ENCODE data around the gene BAD. TPM values are rescaled to one million over a fixed set of nuclear protein-coding genes. Genes with fewer than 3 reads are reported as not detected.
A peak's percentile ranks its signal among the peaks of the same experiment; 100 is the strongest.
"Not testable (repeated sequence)": the region's sequence is repeated elsewhere in the genome, so short reads cannot be mapped to it uniquely, and the experiment has no call there.

Gene BAD
- total RNA-seq, 1 donor from 2014 or later: 46.9 TPM

DNA sequence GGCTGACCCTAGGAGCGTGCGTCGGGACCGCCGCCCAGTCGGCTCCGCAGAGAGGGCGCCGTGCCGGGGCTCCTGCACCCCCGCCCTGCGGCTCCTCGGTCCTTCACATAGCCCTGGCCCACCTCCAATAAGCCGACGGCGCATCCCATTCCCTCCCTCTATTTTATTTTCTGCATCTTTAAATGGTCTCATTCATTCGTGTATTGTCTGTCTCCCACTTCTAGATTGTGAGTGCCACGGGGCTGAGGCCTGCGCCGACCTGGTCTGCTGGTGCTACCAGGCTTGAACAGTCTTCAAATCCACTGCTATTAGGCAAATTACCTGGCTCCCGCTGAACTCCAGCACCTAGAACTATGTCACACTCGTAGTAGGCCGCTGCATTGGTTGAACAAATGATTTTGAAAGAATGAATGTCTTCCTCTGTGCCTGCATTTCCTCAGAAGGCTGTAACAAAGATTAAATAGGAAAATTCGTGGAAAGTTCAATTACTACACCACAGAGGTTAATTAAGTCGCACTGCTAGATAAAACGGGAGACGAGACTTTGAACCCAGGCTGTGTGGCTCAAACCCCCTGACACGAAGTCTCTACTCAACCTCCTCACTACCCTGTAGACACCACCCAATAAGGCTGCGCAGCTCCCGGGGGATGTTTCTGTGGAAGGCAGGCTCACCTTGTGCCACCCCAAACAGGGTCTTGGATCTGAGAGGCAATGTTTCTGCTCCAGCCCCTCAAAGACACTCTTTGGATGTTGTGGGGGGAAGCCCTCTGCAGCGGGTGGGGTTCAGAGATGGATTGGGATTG, 36.5 kb downstream of the BAD start:
- Mint-ChIP-seq H3K36me3 (ENCODE audit: insufficient read depth) (peaks cover 4% of the 10 kb centered on the region), H3K27ac (peak overlapping the region; percentile 78), H3K4me3 (ENCODE audit: low read depth) (peak overlapping the region; percentile 86), H3K27me3 (peaks cover 3% of the 10 kb centered on the region), H3K9me3 (ENCODE audit: low read depth) (no peaks in the 10 kb centered on the region), H3K4me1 (ENCODE audit: low read depth) (peaks cover 11% of the 10 kb centered on the region)
- TF ChIP-seq, protein P1, sequence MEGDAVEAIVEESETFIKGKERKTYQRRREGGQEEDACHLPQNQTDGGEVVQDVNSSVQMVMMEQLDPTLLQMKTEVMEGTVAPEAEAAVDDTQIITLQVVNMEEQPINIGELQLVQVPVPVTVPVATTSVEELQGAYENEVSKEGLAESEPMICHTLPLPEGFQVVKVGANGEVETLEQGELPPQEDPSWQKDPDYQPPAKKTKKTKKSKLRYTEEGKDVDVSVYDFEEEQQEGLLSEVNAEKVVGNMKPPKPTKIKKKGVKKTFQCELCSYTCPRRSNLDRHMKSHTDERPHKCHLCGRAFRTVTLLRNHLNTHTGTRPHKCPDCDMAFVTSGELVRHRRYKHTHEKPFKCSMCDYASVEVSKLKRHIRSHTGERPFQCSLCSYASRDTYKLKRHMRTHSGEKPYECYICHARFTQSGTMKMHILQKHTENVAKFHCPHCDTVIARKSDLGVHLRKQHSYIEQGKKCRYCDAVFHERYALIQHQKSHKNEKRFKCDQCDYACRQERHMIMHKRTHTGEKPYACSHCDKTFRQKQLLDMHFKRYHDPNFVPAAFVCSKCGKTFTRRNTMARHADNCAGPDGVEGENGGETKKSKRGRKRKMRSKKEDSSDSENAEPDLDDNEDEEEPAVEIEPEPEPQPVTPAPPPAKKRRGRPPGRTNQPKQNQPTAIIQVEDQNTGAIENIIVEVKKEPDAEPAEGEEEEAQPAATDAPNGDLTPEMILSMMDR (IDR thresholded peaks at IDR 0.05; ENCODE audit: unreplicated experiment): no peak
- DNase-seq (ENCODE audit: low spot score, unreplicated experiment): no peak

DNA sequence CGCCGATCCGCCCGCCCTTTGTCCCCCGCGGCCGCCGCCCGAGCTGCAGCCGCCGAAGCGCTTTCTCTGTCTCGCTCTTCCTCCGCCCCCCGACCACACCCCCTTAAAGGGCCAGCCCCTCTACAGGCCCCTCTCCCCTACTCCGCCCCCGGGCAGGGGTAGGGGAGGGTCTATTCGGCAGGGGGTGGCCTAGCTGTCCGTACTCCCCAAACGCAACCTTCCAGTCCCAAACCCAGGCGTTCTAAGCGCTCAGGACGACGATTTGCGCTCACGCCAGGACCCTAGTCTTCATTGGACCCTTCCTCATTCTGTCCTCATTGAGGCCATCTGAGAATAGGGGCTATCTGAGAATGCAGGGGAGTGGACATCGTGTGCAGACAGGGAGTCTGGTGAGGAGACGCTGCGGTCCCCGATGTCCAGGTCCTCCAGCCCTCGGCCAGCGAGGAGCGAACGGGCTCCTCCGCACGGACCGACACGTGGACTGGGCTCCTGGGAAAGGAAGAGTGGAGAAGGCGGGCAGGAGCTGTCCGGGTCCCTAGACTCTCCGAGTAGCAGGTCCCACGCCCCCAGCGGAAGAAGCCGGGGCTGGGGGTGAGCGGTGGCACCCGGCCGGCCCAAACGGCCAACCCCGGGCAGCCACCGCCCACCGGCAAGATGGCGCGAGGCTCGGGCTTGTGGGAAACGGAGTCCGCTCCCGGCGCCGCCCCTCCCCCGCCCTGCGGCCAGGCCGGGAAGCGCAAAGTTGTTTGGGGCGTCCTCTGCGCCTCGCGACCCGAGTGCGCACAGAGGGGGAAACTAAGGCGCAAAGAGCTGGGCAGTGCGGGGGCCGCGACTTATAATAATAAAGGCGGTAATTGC, 37.4 kb downstream of the BAD start, which contains the start of gene PPP1R14B:
PPP1R14B (minus strand) TSS at position 73 of the 858 bp plus-strand sequence. CDS start 270 bp downstream, outside the sequence.
- TF ChIP-seq, protein P1 (IDR thresholded peaks at IDR 0.05; ENCODE audit: unreplicated experiment): peak; percentile 36
- H3K9me3 Mint-ChIP-seq (ENCODE audit: low read depth): no peaks in the 10 kb centered on the region
- H3K36me3 Mint-ChIP-seq (ENCODE audit: insufficient read depth): peaks cover 4% of the 10 kb centered on the region
- peak within 1 kb of the TSS; percentile 86 for H3K4me3 Mint-ChIP-seq (ENCODE audit: low read depth)
- DNase-seq (ENCODE audit: low spot score, unreplicated experiment): peak; percentile 80
- peaks cover 3% of the 10 kb centered on the region for H3K27me3 Mint-ChIP-seq
- H3K4me1 Mint-ChIP-seq (ENCODE audit: low read depth): peaks cover 11% of the 10 kb centered on the region
- H3K27ac Mint-ChIP-seq: peak within 1 kb of the TSS; percentile 95

DNA sequence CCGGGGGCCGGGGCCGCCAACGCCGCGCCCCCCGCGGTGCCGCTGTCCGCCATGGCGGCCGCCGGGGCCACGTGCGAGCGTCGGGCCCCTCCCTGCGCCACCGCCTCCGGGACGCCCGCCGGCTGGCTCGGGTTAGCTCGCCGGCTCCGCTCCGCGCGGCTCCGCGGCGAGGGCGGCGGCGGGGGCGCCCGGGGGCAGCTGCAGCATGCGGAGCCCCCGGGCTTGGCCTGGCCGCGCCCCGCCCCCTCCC, 37.9 kb downstream of the BAD start:
- not testable (repeated sequence) for H3K27me3 Mint-ChIP-seq; H3K4me1 Mint-ChIP-seq (ENCODE audit: low read depth); H3K27ac Mint-ChIP-seq; DNase-seq (ENCODE audit: low spot score, unreplicated experiment); H3K36me3 Mint-ChIP-seq (ENCODE audit: insufficient read depth); H3K9me3 Mint-ChIP-seq (ENCODE audit: low read depth)
- peak overlapping the region; percentile 86 for H3K4me3 Mint-ChIP-seq (ENCODE audit: low read depth)

DNA sequence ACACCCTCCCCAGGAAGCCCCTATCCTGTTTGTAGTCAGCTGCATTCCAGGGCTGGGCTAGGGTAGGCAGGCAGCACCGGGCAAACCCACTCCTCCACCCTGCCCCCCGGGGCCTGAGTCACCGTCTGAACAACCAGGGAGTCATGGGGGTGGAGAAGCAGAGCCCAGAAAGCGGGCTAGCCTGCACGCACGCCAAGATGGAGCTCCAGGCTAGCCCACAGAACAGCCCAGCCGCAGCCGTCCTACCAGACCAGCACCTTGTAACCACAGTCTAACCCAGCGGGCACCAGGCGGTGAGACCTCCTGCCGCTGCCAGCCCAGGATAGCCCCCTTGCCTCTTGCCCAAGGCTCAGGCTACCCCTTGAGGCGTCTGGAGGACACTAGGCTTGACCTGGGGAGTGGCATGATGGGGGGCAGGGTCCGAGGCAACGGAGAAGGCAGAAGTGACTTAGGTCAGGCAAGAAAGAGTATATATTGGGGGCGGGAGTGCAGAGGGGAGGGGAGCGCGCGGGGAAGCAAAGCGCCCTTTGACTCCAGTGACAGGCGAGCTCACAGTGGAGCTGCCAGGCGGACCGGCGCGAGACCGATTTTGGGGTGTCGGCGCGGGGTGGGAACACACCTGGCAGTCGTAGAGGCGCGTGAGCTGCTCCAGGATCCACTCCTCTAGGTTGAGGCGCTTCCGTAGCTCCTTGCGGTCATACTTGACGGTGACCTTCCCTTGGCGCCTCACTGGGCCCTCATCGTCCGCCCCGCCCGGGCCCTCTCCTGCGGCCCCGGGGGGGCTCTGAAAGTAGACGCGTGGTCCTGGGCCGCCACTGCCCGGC, 38.5 kb downstream of the BAD start:
- Mint-ChIP-seq H3K36me3 (ENCODE audit: insufficient read depth) (peaks cover 4% of the 10 kb centered on the region), H3K4me1 (ENCODE audit: low read depth) (peaks cover 6% of the 10 kb centered on the region), H3K27me3 (peaks cover 3% of the 10 kb centered on the region), H3K4me3 (ENCODE audit: low read depth) (peak overlapping the region; percentile 86), H3K27ac (peak overlapping the region; percentile 90), H3K9me3 (ENCODE audit: low read depth) (no peaks in the 10 kb centered on the region)
- DNase-seq (ENCODE audit: low spot score, unreplicated experiment): no peak
- TF ChIP-seq, protein P1 (IDR thresholded peaks at IDR 0.05; ENCODE audit: unreplicated experiment): no peak

DNA sequence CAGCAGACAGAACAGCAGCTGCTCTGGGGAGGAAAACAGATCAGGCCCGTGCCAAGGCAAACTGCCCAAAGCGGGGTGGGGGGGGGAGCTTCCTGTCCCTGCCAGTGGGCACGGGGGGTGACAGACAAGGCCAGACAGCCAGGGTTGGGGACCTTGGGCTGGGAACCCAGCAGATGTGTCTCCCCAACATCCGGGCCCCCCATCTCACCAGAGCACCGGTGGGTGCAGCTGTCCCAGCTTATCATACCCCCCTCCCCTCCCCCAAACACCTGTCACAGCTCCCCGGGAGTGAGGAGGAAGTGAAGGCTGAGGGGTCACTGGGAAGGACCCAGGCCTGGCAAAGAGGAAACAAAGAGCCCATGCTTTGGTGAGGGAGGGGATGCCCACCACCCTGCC, 39.1 kb downstream of the BAD start:
- peak overlapping the region; percentile 86 for H3K4me3 Mint-ChIP-seq (ENCODE audit: low read depth)
- no peaks in the 10 kb centered on the region for H3K9me3 Mint-ChIP-seq (ENCODE audit: low read depth)
- peak overlapping the region; percentile 90 for H3K27ac Mint-ChIP-seq
- no peak for DNase-seq (ENCODE audit: low spot score, unreplicated experiment)
- H3K36me3 Mint-ChIP-seq (ENCODE audit: insufficient read depth): peaks cover 4% of the 10 kb centered on the region
- H3K4me1 Mint-ChIP-seq (ENCODE audit: low read depth): peaks cover 8% of the 10 kb centered on the region
- TF ChIP-seq, protein P1 (IDR thresholded peaks at IDR 0.05; ENCODE audit: unreplicated experiment): no peak
- peaks cover 3% of the 10 kb centered on the region for H3K27me3 Mint-ChIP-seq
